HepG2 (cell line): ENCODE measurements around the gene NDEL1. TPM values are rescaled to one million over a fixed set of nuclear protein-coding genes. Genes with fewer than 3 reads are reported as not detected.

Experiments
- ATAC-seq: fragments of 200-7000 bp; cut with Tn5 transposase; 3 replicates; pipeline ENCODE4 v1.9.1; 2020; ENCODE audit warnings: mild to moderate bottlenecking, moderate library complexity
- BruUV-seq: library from RNA; stranded (reverse); fragments of 400-500 nt; replicated peaks from 2 replicates; lab custom pipeline; 2021; lab: Mats Ljungman, UMichigan
- CTCF ChIA-PET: fragments of 300-600 bp; formaldehyde crosslinking; extraction: SDS; loops from one replicate; lab custom pipeline; 2021; ENCODE audit warnings: low total read pairs, inconsistent platforms, low intra/inter-chr PET ratio; lab: Yijun Ruan, JAX
- POLR2A ChIA-PET: fragments of 350-600 bp; sonication (Branson Sonifier 250); formaldehyde crosslinking; loops from one replicate; lab custom pipeline; 2020; ENCODE audit warnings: antibody characterized with exemption, inconsistent platforms; lab: Yijun Ruan, JAX
- DNase-seq: peaks from one replicate; pipeline ENCODE4 v3.0.0-alpha.2; 2015; ENCODE audit warnings: low spot score
- FAIRE-seq: peaks from 3 replicates; lab custom pipeline; 2011; peaks lifted over from hg19 to GRCh38; lab: Jason Lieb, UNC
- H2AFZ ChIP-seq: one replicate; pipeline ENCODE4 v1.6.1; 2011; ENCODE audit warnings: low read length, inconsistent platforms
- H3K27ac ChIP-seq: fragments of 300-600 bp; 3 replicates; pipeline ENCODE4 v1.8.0; 2011; ENCODE audit warnings: mixed run types, mild to moderate bottlenecking, mixed read lengths, low read length, inconsistent platforms; ENCODE audit not compliant: insufficient read depth; ENCODE audit errors: extremely low read length
- H3K27me3 ChIP-seq, 2 experiments: fragments of 200-600 bp in 1 of 2; 2 replicates in 1 of 2; 3 replicates in 1 of 2; pipeline versions ENCODE4 v1.6.0 to v1.8.0; 2011; ENCODE audit warnings: low read length in 2 of 2, mild to moderate bottlenecking in 2 of 2, moderate library complexity in 2 of 2, inconsistent platforms in 1 of 2; ENCODE audit not compliant: insufficient read depth in 2 of 2, control insufficient read depth in 1 of 2
- H3K36me3 ChIP-seq, 2 experiments: fragments of 200-600 bp in 1 of 2; replicated peaks in 1 of 2; 2 replicates in 1 of 2; 3 replicates in 1 of 2; pipeline versions ENCODE4 v1.5.1 to v1.8.0; 2011; ENCODE audit warnings: low read length in 2 of 2, inconsistent platforms in 1 of 2; ENCODE audit not compliant: insufficient read depth in 2 of 2, control insufficient read depth in 1 of 2
- H3K4me1 ChIP-seq: 2 replicates; pipeline ENCODE4 v1.5.1; 2012; ENCODE audit warnings: low read length, inconsistent platforms; ENCODE audit not compliant: insufficient read depth
- H3K4me2 ChIP-seq: 2 replicates; pipeline ENCODE4 v1.6.0; 2011; ENCODE audit warnings: low read depth, low read length, inconsistent platforms
- H3K4me3 ChIP-seq, 3 experiments: fragments of 200-600 bp in 1 of 3; sonication (generic), shearing (Covaris generic) in 1 of 3; replicated peaks in 1 of 3; 2 replicates each; pipeline ENCODE4 v1.5.1; 2011 to 2016; ENCODE audit warnings: low read length in 3 of 3, inconsistent platforms in 2 of 3, low read depth in 2 of 3, mild to moderate bottlenecking in 2 of 3, control low read depth in 1 of 3, mixed read lengths in 1 of 3; ENCODE audit not compliant: insufficient read depth in 1 of 3
- H3K79me2 ChIP-seq: one replicate; pipeline ENCODE4 v1.6.1; 2011; ENCODE audit warnings: low read length, inconsistent platforms; ENCODE audit not compliant: insufficient read depth
- H3K9ac ChIP-seq: 2 replicates; pipeline ENCODE4 v1.6.0; 2011; ENCODE audit warnings: mild to moderate bottlenecking, low read depth, low read length, inconsistent platforms; ENCODE audit not compliant: insufficient read depth
- H3K9me3 ChIP-seq: 2 replicates; pipeline ENCODE4 v1.5.1; 2012; ENCODE audit warnings: mild to moderate bottlenecking, low read length
- H4K20me1 ChIP-seq: 2 replicates; pipeline ENCODE4 v1.6.0; 2011; ENCODE audit warnings: inconsistent platforms, mild to moderate bottlenecking, low read length, moderate library complexity; ENCODE audit not compliant: insufficient read depth
- PREB ChIP-seq: sonication (generic); formaldehyde crosslinking; IDR thresholded peaks from 2 replicates; pipeline ENCODE4 v1.4.0; 2020; ENCODE audit warnings: missing genetic modification reagents
- XRCC5 ChIP-seq: fragments of 200-400 bp; formaldehyde crosslinking; optimal IDR thresholded peaks from 2 replicates; pipeline ENCODE3; 2017; ENCODE audit warnings: mild to moderate bottlenecking, low read length
- ZNF121 ChIP-seq: sonication (generic); formaldehyde crosslinking; IDR thresholded peaks from 2 replicates; pipeline ENCODE4 v1.5.0; 2020; ENCODE audit warnings: mild to moderate bottlenecking, missing genetic modification reagents
- ZNF770 ChIP-seq: sonication (generic); formaldehyde crosslinking; IDR thresholded peaks from 2 replicates; pipeline ENCODE4 v1.5.0; 2020; ENCODE audit warnings: mild to moderate bottlenecking, missing genetic modification reagents
- ZNF784 ChIP-seq: sonication (generic); formaldehyde crosslinking; IDR thresholded peaks from 2 replicates; pipeline ENCODE4 v1.5.1; 2020; ENCODE audit warnings: missing genetic modification reagents, mild to moderate bottlenecking, borderline replicate concordance
- WGBS: methylation state at CpG from one replicate; pipeline ENCODE4 v1.1.6; 2017; ENCODE audit warnings: low lambda C conversion rate; 5-methylcytosine and 5-hydroxymethylcytosine counted together
- in situ Hi-C: cut with HindIII; loops from 2 replicates; pipeline ENCODE4 v1.10.0; 2017; ENCODE audit warnings: low pct_unique_long_range_greater_than_20kb; ENCODE audit not compliant: extremely low pct_ligation_motif_present
- intact Hi-C: fragments of 100-400 bp; cut with micrococcal nuclease; formaldehyde crosslinking; loops from one replicate; pipeline ENCODE4 v1.10.0; 2022; ENCODE audit not compliant: unreplicated experiment
- polyA plus RNA-seq, 8 experiments: library from polyadenylated mRNA; depleted of rRNA in 3 of 8; stranded (reverse) in 7 of 8; unstranded in 1 of 8; fragments of >200 nt; fragmentation: Illumina TruSeq in 4 of 8; extraction: Trizol in 4 of 8; gene quantifications; 2 replicates each; pipeline versions ENCODE4 v1.2.1 to v1.2.3, GENCODE V29; 2011 to 2016; ENCODE audit warnings: low read depth in 4 of 8, missing spikeins in 1 of 8, mixed read lengths in 1 of 8; ENCODE audit not compliant: insufficient read depth in 1 of 8
- total RNA-seq, 5 experiments: library from RNA; depleted of rRNA; stranded (reverse); fragments of >200 nt; fragmentation: Illumina TruSeq; extraction: Trizol; gene quantifications; 2 replicates each; pipeline ENCODE4 v1.2.3, GENCODE V29; 2016; ENCODE audit warnings: low read depth in 1 of 5

The NDEL1 gene
- total and polyA plus RNA-seq, 2 of the 13 experiments (the other 11 are each of a cell fraction or from before 2014, with no cell fraction given), result 59.8 to 153 TPM

GRCh38 chr17:8442310-8442709 lies 6.6 kb downstream of the NDEL1 start:
- Histone ChIP-seq H3K4me1 (peaks cover 95% of the 10 kb centered on the region), H3K79me2 (peaks cover 74% of the 10 kb centered on the region), H3K27me3 (no peaks in the 10 kb centered on the region), H3K9me3 (no peaks in the 10 kb centered on the region), H3K9ac (no peak overlapping the region), H4K20me1 (peaks cover 32% of the 10 kb centered on the region), H2AFZ (no peak overlapping the region), H3K27ac (no peak overlapping the region), H3K36me3 (peaks cover 3 to 29% of the 10 kb centered on the region in 2 experiments; a peak in 4 of 5 replicates), H3K4me2 (no peak overlapping the region), H3K4me3 (no peak overlapping the region)
- POLR2A ChIA-PET, result no interaction called here
- DNase-seq, result no peak
- 93% methylated on average over 2 of the region's 2 CpGs for WGBS
- BruUV-seq, result no TSS peak
- FAIRE-seq, result no peak
- intact Hi-C loops (no loop called here), in situ Hi-C loops (no loop called here)
- CTCF ChIA-PET, result no interaction called here
- no peak for ATAC-seq
- TF ChIP-seq ZNF121 (CRISPR knock-in tag) (peak; percentile 92), ZNF770 (CRISPR knock-in tag) (peak; percentile 66; the same call in 1 of the 2 replicates), XRCC5 (no peak)

GRCh38 chr17:8443756-8444155 lies 8.1 kb downstream of the NDEL1 start:
- 97% methylated on average over 7 of the region's 7 CpGs for WGBS
- in situ Hi-C loops, result no loop called here
- no peak for ATAC-seq
- ChIA-PET CTCF (no interaction called here), POLR2A (no interaction called here)
- no peak overlapping the region for H2AFZ ChIP-seq
- no peak overlapping the region for H3K9ac ChIP-seq
- peaks cover 21% of the 10 kb centered on the region; the same call in 1 of the 2 replicates for H4K20me1 ChIP-seq
- no TSS peak for BruUV-seq
- H3K4me2 ChIP-seq, result no peak overlapping the region
- no peak overlapping the region for H3K27ac ChIP-seq
- no peak overlapping the region for H3K4me3 ChIP-seq
- H3K79me2 ChIP-seq, result peaks cover 59% of the 10 kb centered on the region
- H3K4me1 ChIP-seq, result peaks cover 95% of the 10 kb centered on the region
- DNase-seq, result no peak
- no peak for FAIRE-seq
- TF ChIP-seq ZNF784 (CRISPR knock-in tag) (no peak), PREB (CRISPR knock-in tag) (no peak)
- TF ChIP-seq, all 625 proteins: peak for 0
- Histone ChIP-seq H3K9me3 (no peaks in the 10 kb centered on the region), H3K27me3 (no peaks in the 10 kb centered on the region), H3K36me3 (peaks cover 5 to 28% of the 10 kb centered on the region in 2 experiments)
- intact Hi-C loops, result no loop called here
